HEK293 (cell line): ENCODE measurements around the gene IGF2BP2.

Source experiments
- CTCF ChIP-seq: fragments of 450-650 bp; formaldehyde crosslinking; IDR thresholded peaks from 2 replicates; pipeline ENCODE4 v1.5.1; 2016; ENCODE audit warnings: missing biosample characterization, missing genetic modification characterization
- IKZF3 ChIP-seq: fragments of 450-650 bp; IDR thresholded peaks from 2 replicates; pipeline ENCODE4 v1.5.0; 2018; ENCODE audit warnings: missing biosample characterization, mild to moderate bottlenecking, missing genetic modification characterization, moderate library complexity
- SETDB1 ChIP-seq: IDR thresholded peaks from one replicate; pipeline ENCODE4 v1.6.1; 2017; ENCODE audit warnings: mild to moderate bottlenecking, low read length, moderate library complexity, mixed read lengths; ENCODE audit not compliant: insufficient read length
- TCF7L2 ChIP-seq: IDR thresholded peaks from 2 replicates; pipeline ENCODE4 v1.6.1; 2011; ENCODE audit warnings: low read depth, mild to moderate bottlenecking, inconsistent platforms, low read length, moderate library complexity, borderline replicate concordance
- ZNF169 ChIP-seq: fragments of 450-650 bp; formaldehyde crosslinking; IDR thresholded peaks from 2 replicates; pipeline ENCODE4 v1.5.1; 2016; ENCODE audit warnings: missing biosample characterization, missing genetic modification characterization
- ZNF335 ChIP-seq: fragments of 450-650 bp; formaldehyde crosslinking; conservative IDR thresholded peaks from 2 replicates; pipeline ENCODE4 v1.5.1; 2016; ENCODE audit warnings: missing biosample characterization, missing genetic modification characterization
- ZNF426 ChIP-seq: fragments of 450-650 bp; formaldehyde crosslinking; IDR thresholded peaks from 2 replicates; pipeline ENCODE4 v1.5.1; 2017; ENCODE audit warnings: missing biosample characterization, missing genetic modification characterization, mild to moderate bottlenecking, inconsistent platforms, moderate library complexity
- ZNF658 ChIP-seq: fragments of 450-650 bp; formaldehyde crosslinking; IDR thresholded peaks from 2 replicates; pipeline ENCODE4; 2016; ENCODE audit warnings: missing biosample characterization, missing genetic modification characterization
- ZNF660 ChIP-seq: fragments of 450-650 bp; IDR thresholded peaks from 2 replicates; pipeline ENCODE4 v1.5.1; 2018; ENCODE audit warnings: missing biosample characterization, mild to moderate bottlenecking, missing genetic modification characterization
- TF ChIP-seq, protein P1 (sequence below): fragments of 450-650 bp; formaldehyde crosslinking; IDR thresholded peaks from 2 replicates; pipeline ENCODE4 v1.5.1; 2016; ENCODE audit warnings: missing biosample characterization, missing genetic modification characterization

GRCh38 chr3:185843126-185843525 is 18.3 kb upstream of the IGF2BP2 start:
- TF ChIP-seq CTCF (tag by site-specific recombination) (no peak), TCF7L2 (no peak), ZNF658 (tag by site-specific recombination) (no peak), ZNF426 (tag by site-specific recombination) (no peak), IKZF3 (no peak), ZNF660 (tag by site-specific recombination) (no peak), ZNF335 (tag by site-specific recombination) (no peak), ZNF169 (tag by site-specific recombination) (no peak), SETDB1 (no peak)
- TF ChIP-seq, protein P1, sequence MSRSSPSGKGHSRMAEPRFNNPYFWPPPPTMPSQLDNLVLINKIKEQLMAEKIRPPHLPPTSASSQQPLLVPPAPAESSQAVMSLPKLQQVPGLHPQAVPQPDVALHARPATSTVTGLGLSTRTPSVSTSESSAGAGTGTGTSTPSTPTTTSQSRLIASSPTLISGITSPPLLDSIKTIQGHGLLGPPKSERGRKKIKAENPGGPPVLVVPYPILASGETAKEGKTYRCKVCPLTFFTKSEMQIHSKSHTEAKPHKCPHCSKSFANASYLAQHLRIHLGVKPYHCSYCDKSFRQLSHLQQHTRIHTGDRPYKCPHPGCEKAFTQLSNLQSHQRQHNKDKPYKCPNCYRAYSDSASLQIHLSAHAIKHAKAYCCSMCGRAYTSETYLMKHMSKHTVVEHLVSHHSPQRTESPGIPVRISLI (tag by site-specific recombination), result no peak
